Measurements from ENCODE around the gene FAM187B.

Gene FAM187B

GRCh38 chr19:35219008-35219407, 9.5 kb downstream of the FAM187B start:
- H3K27ac ChIP-seq, result no peak overlapping the region
- H3K4me1 ChIP-seq (ENCODE audit: control insufficient read depth in 1 of 2, insufficient read depth in 1 of 2, low read depth in 1 of 2, low read length in 1 of 2), result no peaks in the 10 kb centered on the region
- no peaks in the 10 kb centered on the region for H3K36me3 ChIP-seq
- H3K4me3 ChIP-seq (ENCODE audit: low read depth in 1 of 2, low read length in 1 of 2), result no peak overlapping the region
- TF ChIP-seq, protein P1, sequence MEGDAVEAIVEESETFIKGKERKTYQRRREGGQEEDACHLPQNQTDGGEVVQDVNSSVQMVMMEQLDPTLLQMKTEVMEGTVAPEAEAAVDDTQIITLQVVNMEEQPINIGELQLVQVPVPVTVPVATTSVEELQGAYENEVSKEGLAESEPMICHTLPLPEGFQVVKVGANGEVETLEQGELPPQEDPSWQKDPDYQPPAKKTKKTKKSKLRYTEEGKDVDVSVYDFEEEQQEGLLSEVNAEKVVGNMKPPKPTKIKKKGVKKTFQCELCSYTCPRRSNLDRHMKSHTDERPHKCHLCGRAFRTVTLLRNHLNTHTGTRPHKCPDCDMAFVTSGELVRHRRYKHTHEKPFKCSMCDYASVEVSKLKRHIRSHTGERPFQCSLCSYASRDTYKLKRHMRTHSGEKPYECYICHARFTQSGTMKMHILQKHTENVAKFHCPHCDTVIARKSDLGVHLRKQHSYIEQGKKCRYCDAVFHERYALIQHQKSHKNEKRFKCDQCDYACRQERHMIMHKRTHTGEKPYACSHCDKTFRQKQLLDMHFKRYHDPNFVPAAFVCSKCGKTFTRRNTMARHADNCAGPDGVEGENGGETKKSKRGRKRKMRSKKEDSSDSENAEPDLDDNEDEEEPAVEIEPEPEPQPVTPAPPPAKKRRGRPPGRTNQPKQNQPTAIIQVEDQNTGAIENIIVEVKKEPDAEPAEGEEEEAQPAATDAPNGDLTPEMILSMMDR (IDR thresholded peaks at IDR 0.05), result no peak
- H3K27me3 ChIP-seq, result peaks cover 19% of the 10 kb centered on the region
- H3K9me3 ChIP-seq, result no peaks in the 10 kb centered on the region

GRCh38 chr19:35217649-35217990, 10.9 kb downstream of the FAM187B start:
- H3K4me3 ChIP-seq (ENCODE audit: low read depth in 1 of 2, low read length in 1 of 2), result no peak overlapping the region
- peaks cover 33% of the 10 kb centered on the region for H3K27me3 ChIP-seq
- TF ChIP-seq, protein P1 (IDR thresholded peaks at IDR 0.05), result no peak
- H3K9me3 ChIP-seq, result no peaks in the 10 kb centered on the region
- H3K4me1 ChIP-seq (ENCODE audit: control insufficient read depth in 1 of 2, insufficient read depth in 1 of 2, low read depth in 1 of 2, low read length in 1 of 2), result no peaks in the 10 kb centered on the region
- no peaks in the 10 kb centered on the region for H3K36me3 ChIP-seq
- no peak overlapping the region for H3K27ac ChIP-seq

DNA sequence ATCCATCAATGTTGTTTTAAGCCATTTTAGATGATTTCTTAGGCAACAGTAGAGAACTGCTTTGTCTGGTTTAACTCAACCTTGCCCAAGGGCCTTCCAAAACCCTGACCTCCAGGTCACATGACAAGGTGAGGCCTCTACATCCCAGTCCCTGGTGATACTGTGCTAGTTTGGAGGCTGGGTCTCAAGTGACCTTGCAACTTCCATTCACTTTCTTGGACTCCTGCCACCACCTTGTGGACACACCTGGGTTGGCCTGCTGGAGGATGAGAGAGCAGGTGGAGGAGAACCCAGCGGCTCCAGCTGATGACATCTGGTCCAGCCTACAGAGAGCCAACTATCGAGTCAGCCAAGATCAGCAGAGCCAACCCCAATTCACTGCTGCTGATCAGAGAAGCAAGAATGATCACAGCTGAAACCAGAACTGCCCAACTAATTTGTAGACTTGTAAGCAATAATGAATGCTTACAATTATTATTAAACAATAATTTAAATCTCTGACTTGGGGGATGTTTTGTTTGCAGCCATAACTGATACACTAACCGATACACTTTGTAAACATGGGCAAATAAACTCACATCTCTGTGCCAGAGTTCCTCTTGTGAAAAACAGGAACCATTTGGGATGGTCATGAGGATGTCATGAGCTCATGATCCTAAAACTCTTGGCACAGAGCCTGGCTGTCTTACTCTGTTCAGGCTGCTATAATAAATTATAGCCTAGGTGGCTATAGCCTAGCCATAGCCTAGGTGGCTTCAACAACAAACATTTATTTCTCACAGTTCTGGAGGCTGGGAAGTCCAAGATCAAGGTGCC, 11.5 kb downstream of the FAM187B start:
- Histone ChIP-seq H3K27me3 (peaks cover 38% of the 10 kb centered on the region), H3K36me3 (no peaks in the 10 kb centered on the region), H3K27ac (no peak overlapping the region), H3K4me3 (ENCODE audit: low read depth in 1 of 2, low read length in 1 of 2) (no peak overlapping the region), H3K9me3 (no peaks in the 10 kb centered on the region), H3K4me1 (ENCODE audit: control insufficient read depth in 1 of 2, insufficient read depth in 1 of 2, low read depth in 1 of 2, low read length in 1 of 2) (no peaks in the 10 kb centered on the region)
- TF ChIP-seq, protein P1 (IDR thresholded peaks at IDR 0.05), result no peak

DNA sequence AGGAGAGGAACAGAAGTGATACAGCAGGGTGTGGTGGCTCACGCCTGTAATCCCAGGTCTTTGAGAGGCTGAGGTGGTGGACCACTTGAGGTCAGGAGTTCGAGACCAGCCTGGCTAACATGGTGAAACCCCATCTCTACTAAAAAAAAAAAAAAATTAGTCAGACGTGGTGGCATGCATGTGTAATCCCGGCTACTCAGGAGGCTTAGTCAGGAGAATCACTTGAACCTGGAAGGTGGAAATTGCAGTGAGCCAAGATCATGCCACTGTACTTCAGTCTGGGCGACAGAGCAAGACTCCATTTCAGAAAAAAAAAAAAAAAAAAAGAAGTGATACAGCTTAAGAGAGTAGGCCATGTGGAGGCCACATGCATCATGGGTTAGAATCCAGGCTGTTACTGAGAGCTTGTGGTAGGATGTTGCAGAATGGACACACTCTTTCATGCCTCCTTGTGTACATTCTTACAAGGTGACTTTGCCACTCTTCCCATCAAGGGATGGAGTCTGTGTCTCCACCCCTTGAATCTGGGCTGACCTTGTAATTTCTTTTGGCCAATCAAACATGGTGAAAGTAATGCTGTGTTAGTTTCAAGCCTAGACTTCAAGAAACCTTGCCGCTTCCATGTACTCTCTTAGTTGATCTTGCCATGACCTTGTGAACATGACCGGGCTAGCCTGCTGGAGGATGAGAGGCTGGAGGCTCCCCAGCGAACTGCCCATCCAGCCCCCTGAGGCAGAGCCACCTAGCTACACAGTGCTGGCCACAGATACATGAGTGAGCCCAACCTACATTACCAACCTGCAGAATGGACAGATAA, 12.3 kb downstream of the FAM187B start:
- peaks cover 0 to 4% of the 10 kb centered on the region in 2 experiments for H3K4me1 ChIP-seq (ENCODE audit: control insufficient read depth in 1 of 2, insufficient read depth in 1 of 2, low read depth in 1 of 2, low read length in 1 of 2)
- H3K9me3 ChIP-seq, result no peaks in the 10 kb centered on the region
- H3K36me3 ChIP-seq, result no peaks in the 10 kb centered on the region
- peaks cover 47% of the 10 kb centered on the region for H3K27me3 ChIP-seq
- no peak overlapping the region for H3K27ac ChIP-seq
- no peak overlapping the region for H3K4me3 ChIP-seq (ENCODE audit: low read depth in 1 of 2, low read length in 1 of 2)
- TF ChIP-seq, protein P1 (IDR thresholded peaks at IDR 0.05), result no peak

GRCh38 chr19:35214766-35215422, 13.6 kb downstream of the FAM187B start:
- H3K9me3 ChIP-seq, result no peaks in the 10 kb centered on the region
- TF ChIP-seq, protein P1 (IDR thresholded peaks at IDR 0.05), result no peak
- H3K27ac ChIP-seq, result no peak overlapping the region
- H3K4me1 ChIP-seq (ENCODE audit: control insufficient read depth in 1 of 2, insufficient read depth in 1 of 2, low read depth in 1 of 2, low read length in 1 of 2), result peaks cover 0 to 4% of the 10 kb centered on the region in 2 experiments
- H3K4me3 ChIP-seq (ENCODE audit: low read depth in 1 of 2, low read length in 1 of 2), result no peak overlapping the region
- no peaks in the 10 kb centered on the region for H3K36me3 ChIP-seq
- peaks cover 49% of the 10 kb centered on the region for H3K27me3 ChIP-seq

Measured in neutrophil (primary cell).